HG03565 (cell line): ENCODE measurements around the gene LRRIQ3.
"Not testable (repeated sequence)": the region's sequence is repeated elsewhere in the genome, so short reads cannot be mapped to it uniquely, and the experiment has no call there.

Source experiments
- ATAC-seq: cut with Tn5 transposase; IDR thresholded peaks from one replicate; pipeline ENCODE4 v1.9.1; 2021; ENCODE audit warnings: mild to moderate bottlenecking, moderate library complexity; ENCODE audit not compliant: unreplicated experiment

The LRRIQ3 gene

DNA sequence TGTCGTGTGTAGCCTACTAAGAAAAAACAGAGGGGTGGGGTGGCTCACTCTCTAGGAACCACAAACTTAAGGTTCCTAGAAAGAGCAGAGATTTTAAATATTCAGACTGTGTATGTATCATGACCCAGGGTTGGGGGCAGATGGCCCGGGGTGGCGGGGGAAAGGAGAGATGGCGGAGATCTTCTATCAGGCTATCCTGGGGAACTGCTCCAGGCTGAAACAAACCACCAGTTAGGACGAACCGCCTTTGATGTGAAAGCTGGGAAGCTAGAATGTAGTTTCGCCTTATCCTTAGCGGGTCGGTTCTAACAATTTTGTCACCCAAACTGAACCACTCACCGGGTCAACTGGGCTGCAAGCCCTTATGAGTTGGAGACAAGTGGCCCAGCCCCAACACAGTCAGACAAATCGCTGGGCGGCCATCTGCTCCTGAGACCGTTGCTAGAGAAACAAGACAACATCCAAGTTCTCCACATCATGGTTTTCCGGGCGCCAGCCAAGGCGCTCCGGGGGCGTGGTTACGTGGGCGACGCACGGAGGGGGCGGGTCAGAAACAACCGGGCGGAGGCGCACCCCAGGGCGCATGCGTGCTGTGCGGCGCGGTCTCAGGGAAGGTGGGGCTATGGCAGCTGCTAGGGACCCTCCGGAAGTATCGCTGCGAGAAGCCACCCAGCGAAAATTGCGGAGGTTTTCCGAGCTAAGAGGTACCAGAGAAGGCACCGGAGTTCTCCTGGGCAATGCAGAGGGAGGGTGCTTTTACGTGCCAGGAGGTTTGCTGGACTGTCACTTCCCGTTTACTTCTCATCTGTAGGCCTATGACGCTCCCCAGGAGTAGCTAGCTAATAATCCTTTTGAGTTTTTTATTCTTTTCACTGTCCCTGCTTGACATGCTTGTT is at the start of gene LRRIQ3, which contains the start of gene FPGT:
TSS of gene LRRIQ3 (minus strand) at position 520 of the 896 bp plus-strand sequence. CDS start 14,492 bp downstream, outside the sequence.
TSS of gene FPGT (plus strand) at position 586 of the 896 bp plus-strand sequence. CDS start at position 623, 37 bp downstream.
- peak; percentile 88 for ATAC-seq

- ATAC-seq = no peak
Observed at GRCh38 chr1:74246315-74246714, 48.3 kb upstream of the LRRIQ3 start.

DNA sequence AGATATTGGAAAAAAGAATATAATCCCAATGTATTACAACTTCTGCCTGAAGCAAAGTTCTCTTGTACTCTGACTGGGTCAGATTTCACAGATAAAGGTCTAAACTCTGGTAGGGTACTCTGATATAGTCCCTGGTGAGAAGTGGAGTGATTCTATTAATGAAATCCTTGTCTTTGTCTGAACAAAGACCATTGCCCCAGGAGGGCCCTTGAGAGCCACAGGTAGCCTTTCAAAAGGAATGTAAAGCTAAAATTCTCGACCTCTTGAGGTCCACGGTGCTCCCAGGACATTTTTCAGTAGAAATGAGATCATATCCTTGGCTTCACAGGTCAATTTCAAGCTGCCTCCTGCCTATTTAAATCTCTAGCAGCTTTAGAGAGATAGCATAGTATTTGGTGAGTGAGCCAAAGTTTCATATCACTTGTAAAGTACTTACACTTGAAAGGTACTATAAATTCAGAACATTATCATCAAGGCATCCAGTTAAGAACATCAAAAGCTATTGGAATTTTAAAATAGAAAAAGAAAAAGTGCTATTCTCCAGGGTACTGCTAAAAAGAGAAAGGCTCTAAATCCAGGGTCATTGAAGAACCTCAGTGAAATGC is 47.3 kb upstream of the LRRIQ3 start:
- no peak for ATAC-seq

DNA sequence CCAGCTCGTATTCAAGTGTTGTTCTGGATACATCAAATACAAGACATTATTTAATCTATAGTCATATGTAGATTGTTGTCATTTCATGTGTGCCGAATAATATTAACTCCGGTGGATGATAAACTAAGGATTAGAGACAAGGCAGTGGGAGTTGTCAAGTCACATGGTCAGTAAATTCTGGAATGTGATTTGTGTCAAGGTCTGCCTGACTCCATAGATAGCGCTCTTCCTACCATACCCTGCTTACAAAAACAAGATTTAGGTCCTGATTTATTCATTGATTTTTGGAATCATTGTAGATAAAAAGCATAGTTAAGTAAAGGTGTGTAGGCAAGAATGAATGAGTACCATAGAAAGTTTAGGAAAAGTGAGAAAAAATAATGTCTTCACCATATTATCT is 39.8 kb upstream of the LRRIQ3 start:
- no peak for ATAC-seq

- ATAC-seq = no peak
Observed at GRCh38 chr1:74237035-74237434, 39.1 kb upstream of the LRRIQ3 start.

DNA sequence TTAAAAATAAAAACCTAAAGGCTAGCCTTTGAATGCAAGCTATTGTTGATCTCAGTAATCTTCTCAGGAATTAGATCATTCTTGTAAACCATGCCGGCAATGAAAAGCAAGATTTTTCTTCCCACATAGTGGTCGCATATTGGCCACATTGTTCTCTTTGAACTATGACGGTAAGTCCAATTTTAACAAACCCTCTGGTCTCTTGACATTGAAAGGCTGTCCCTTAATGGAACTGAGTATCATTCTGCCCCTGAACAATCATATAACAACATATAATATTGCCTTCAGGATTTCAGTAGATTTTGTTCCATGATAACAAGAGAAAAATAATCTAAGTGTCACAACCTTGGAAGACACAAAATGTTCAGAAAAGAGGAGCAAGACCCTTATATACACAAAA is 38.5 kb upstream of the LRRIQ3 start:
- no peak for ATAC-seq

DNA sequence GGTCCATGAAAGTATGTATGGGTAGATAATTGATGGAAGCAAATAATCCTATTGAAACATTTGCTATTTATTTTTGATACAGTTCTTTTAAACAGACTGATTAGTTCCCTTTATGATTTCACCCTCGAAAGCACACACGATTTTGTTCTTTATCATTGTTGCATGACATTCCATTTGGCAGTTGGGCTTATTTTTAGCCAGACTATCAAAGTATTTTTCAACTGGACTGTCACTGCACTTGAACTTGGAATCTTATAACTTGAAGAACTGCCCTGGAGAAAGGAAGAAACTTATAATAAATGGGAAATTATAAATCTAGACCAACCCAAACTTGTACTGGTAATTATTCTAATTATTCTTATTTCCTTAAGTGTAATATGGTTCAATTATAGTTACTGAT is 37.2 kb upstream of the LRRIQ3 start, which contains the start of gene TNNI3K:
TSS of gene TNNI3K (plus strand) at position 235 of the 400 bp plus-strand sequence. CDS start at position 300, 65 bp downstream.
- no peak for ATAC-seq

DNA sequence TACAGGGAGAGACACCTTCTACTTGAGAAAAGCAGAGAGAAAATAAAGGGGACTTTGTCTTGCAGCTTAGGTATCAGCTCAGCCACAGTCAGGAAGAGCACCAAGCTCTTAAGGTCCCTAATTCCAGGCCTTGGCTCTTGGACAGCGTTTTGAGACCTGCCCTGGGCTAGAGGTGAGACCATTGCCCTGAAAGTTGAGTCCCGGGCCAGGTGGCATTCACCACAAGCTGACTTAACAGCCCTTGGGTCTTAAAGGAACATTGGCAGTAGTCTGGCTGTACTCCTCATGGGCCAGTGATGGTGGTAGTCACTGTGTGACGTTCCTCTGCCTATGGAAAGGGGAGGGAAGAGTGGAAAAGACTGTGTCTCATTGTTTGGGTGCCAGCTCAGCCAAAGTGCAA is 25.5 kb upstream of the LRRIQ3 start:
- no peak for ATAC-seq

DNA sequence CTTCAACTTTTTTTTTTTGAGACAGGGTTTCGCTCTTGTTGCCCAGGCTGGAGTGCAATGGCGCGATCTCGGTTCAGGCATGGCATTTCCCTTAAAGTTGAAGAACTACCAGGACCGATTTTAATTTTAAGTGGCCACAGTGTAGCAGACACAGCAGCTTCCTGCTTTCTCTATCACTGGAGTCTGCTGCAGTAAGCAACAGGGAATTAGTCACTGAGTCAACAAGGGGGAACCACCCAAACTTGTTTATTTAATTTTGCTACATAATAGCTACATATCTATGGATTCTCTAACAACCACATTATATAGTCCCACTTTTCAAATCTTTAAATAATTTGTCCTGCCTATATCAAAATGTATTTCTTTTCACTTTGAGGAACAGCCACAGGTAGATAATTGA is 24.7 kb upstream of the LRRIQ3 start:
- ATAC-seq = no peak

GRCh38 chr1:74215229-74215628 is 17.3 kb upstream of the LRRIQ3 start:
- no peak for ATAC-seq

DNA sequence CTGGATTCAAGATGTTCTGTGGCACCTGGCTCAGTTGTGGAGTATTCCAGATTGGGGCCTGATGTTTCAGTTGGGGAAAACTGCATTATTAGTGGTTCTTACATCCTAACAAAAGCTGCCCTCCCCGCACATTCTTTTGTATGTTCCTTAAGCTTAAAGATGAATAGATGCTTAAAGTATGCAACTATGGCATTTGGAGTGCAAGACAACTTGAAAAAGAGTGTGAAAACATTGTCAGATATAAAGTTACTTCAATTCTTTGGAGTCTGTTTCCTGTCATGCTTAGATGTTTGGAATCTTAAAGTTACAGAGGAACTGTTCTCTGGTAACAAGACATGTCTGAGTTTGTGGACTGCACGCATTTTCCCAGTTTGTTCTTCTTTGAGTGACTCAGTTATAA is 7.3 kb upstream of the LRRIQ3 start:
- no peak for ATAC-seq

GRCh38 chr1:74199504-74199903 is 1.5 kb upstream of the LRRIQ3 start:
- ATAC-seq = no peak

- peak; percentile 20 for ATAC-seq
Observed at GRCh38 chr1:74197255-74197654, 721 bp downstream of the LRRIQ3 start.

- no peak for ATAC-seq
Observed at GRCh38 chr1:74195339-74195738, 2.6 kb downstream of the LRRIQ3 start.

GRCh38 chr1:74193908-74194307 is 4.1 kb downstream of the LRRIQ3 start:
- no peak for ATAC-seq

- ATAC-seq = no peak
Observed at GRCh38 chr1:74180490-74180889, 17.5 kb downstream of the LRRIQ3 start.

DNA sequence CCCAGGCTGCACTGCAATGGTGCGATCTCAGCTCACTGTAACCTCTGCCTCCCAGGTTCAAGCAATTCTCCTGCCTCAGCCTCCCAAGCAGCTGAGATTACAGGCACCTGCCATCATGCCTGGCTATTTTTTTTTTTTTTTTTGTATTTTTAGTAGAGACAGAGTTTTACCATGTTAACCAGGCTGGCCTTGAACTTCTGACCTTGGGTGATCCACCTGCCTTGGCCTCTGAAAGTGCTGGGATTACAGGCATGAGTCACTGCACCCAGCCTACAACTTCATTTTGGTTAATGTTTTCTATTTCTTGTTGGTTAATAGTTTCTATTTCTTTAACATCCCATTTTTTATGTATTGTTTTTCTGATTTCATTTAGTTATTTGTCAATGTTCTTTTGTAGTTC is 23.6 kb downstream of the LRRIQ3 start:
- not testable (repeated sequence) for ATAC-seq

- no peak for ATAC-seq
Observed at GRCh38 chr1:74162333-74162732, 35.6 kb downstream of the LRRIQ3 start.

GRCh38 chr1:74161497-74161896 is 36.5 kb downstream of the LRRIQ3 start:
- ATAC-seq = no peak

GRCh38 chr1:74160046-74160445 is 37.9 kb downstream of the LRRIQ3 start:
- ATAC-seq = no peak

GRCh38 chr1:74145086-74145485 is 52.9 kb downstream of the LRRIQ3 start:
- ATAC-seq = no peak

DNA sequence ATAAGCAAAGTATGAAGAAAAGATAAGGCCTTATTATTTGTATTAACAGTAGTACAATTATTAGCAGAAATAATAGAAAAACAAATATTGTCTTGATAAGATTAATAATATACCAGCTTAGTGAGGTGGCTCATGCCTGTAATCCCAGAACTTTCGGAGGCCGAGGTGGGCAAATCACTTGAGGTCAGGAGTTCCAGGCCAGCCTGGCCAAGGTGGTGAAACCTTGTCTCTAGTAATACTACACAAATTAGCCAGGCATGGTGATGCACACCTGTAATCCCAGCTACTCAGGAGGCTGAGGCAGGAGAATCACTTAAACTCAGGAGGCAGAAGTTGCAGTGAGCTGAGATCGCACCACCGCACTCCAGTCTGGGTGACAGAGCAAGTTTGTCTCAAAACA is 80.6 kb downstream of the LRRIQ3 start:
- ATAC-seq = not testable (repeated sequence)
